Suprapubic skin (tissue), 4 donors: ENCODE results near the gene YTHDF2. TPM values are rescaled to one million over a fixed set of nuclear protein-coding genes. Genes with fewer than 3 reads are reported as not detected.

Experiments used
- DNase-seq, 2 donors: peaks; one replicate each; pipeline ENCODE4 v3.0.0-alpha.2; 2019; ENCODE audit warnings: low spot score in 2 of 2
- H3K27ac ChIP-seq: fragments of 200-600 bp; sonication (generic); one replicate; pipeline ENCODE4 v1.5.1; 2019
- H3K27me3 ChIP-seq: fragments of 200-600 bp; sonication (generic); one replicate; pipeline ENCODE4 v1.5.1; 2019
- H3K36me3 ChIP-seq: fragments of 200-600 bp; sonication (generic); one replicate; pipeline ENCODE4 v1.5.1; 2019
- H3K4me1 ChIP-seq: fragments of 200-600 bp; sonication (generic); one replicate; pipeline ENCODE4 v1.5.1; 2019
- H3K4me3 ChIP-seq: fragments of 200-600 bp; sonication (generic); one replicate; pipeline ENCODE4 v1.5.1; 2019; ENCODE audit warnings: mild to moderate bottlenecking
- H3K9me3 ChIP-seq: fragments of 200-600 bp; sonication (generic); one replicate; pipeline ENCODE4 v1.5.1; 2019
- EP300 ChIP-seq: sonication (generic); formaldehyde crosslinking; IDR thresholded peaks from one replicate; pipeline ENCODE4 v1.6.1; 2017; ENCODE audit warnings: antibody characterized with exemption
- POLR2A ChIP-seq, 2 donors: fragments of 450-650 bp; IDR thresholded peaks; one replicate each; pipeline ENCODE4 v1.6.1; 2017; ENCODE audit warnings: antibody characterized with exemption in 2 of 2, mild to moderate bottlenecking in 2 of 2, moderate library complexity in 2 of 2
- POLR2AphosphoS5 ChIP-seq, 3 donors: sonication (generic); formaldehyde crosslinking; IDR thresholded peaks; one replicate each; pipeline ENCODE4 v1.6.1; 2017; ENCODE audit warnings: antibody characterized with exemption in 3 of 3
- WGBS: methylation state at CpG from one replicate; pipeline ENCODE4 v1.1.5; 2018; 5-methylcytosine and 5-hydroxymethylcytosine counted together
- total RNA-seq, 4 donors: library from RNA; depleted of rRNA; stranded (reverse); fragments of >200 nt; gene quantifications; one replicate each; pipeline ENCODE4 v1.1.0, GENCODE V29; 2016
- TF ChIP-seq, protein P1 (sequence below), 2 donors: fragments of 200-600 bp in 1 of 2; fragments of 450-650 bp in 1 of 2; sonication (generic) in 1 of 2; IDR thresholded peaks; one replicate each; pipeline ENCODE4 v1.5.1; 2016 to 2019; ENCODE audit warnings: antibody characterized with exemption in 2 of 2, mild to moderate bottlenecking in 1 of 2, moderate library complexity in 1 of 2

The YTHDF2 gene
- total RNA-seq, 4 donors from 2014 or later, result 64.8 to 120 (median 84.9) TPM

GRCh38 chr1:28803051-28803450, 66.3 kb downstream of the YTHDF2 start:
- no peak overlapping the region for H3K27ac ChIP-seq
- DNase-seq, result no peak
- H3K4me3 ChIP-seq, result no peak overlapping the region
- H3K27me3 ChIP-seq, result peaks cover 5% of the 10 kb centered on the region
- H3K36me3 ChIP-seq, result no peaks in the 10 kb centered on the region
- H3K4me1 ChIP-seq, result no peaks in the 10 kb centered on the region
- TF ChIP-seq EP300 (no peak), POLR2A (IDR thresholded peaks at IDR 0.05) (no peak), POLR2AphosphoS5 (IDR thresholded peaks at IDR 0.05) (no peak)
- TF ChIP-seq, protein P1, sequence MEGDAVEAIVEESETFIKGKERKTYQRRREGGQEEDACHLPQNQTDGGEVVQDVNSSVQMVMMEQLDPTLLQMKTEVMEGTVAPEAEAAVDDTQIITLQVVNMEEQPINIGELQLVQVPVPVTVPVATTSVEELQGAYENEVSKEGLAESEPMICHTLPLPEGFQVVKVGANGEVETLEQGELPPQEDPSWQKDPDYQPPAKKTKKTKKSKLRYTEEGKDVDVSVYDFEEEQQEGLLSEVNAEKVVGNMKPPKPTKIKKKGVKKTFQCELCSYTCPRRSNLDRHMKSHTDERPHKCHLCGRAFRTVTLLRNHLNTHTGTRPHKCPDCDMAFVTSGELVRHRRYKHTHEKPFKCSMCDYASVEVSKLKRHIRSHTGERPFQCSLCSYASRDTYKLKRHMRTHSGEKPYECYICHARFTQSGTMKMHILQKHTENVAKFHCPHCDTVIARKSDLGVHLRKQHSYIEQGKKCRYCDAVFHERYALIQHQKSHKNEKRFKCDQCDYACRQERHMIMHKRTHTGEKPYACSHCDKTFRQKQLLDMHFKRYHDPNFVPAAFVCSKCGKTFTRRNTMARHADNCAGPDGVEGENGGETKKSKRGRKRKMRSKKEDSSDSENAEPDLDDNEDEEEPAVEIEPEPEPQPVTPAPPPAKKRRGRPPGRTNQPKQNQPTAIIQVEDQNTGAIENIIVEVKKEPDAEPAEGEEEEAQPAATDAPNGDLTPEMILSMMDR (IDR thresholded peaks at IDR 0.05), result no peak
- no peaks in the 10 kb centered on the region for H3K9me3 ChIP-seq
- WGBS, result 86% methylated on average over 5 of the region's 5 CpGs

GRCh38 chr1:28803662-28804061, 66.9 kb downstream of the YTHDF2 start:
- Histone ChIP-seq H3K4me3 (no peak overlapping the region), H3K36me3 (no peaks in the 10 kb centered on the region), H3K9me3 (no peaks in the 10 kb centered on the region), H3K4me1 (no peaks in the 10 kb centered on the region), H3K27ac (no peak overlapping the region), H3K27me3 (peaks cover 5% of the 10 kb centered on the region)
- TF ChIP-seq EP300 (no peak), POLR2A (IDR thresholded peaks at IDR 0.05) (no peak), POLR2AphosphoS5 (IDR thresholded peaks at IDR 0.05) (no peak)
- TF ChIP-seq, protein P1 (IDR thresholded peaks at IDR 0.05), result no peak
- no peak for DNase-seq
- 92% methylated on average over 3 of the region's 3 CpGs for WGBS

- no peaks in the 10 kb centered on the region for H3K4me1 ChIP-seq
- peaks cover 5% of the 10 kb centered on the region for H3K27me3 ChIP-seq
- H3K9me3 ChIP-seq, result no peaks in the 10 kb centered on the region
- no peak overlapping the region for H3K27ac ChIP-seq
- WGBS, result 65% methylated on average over 3 of the region's 3 CpGs
- DNase-seq, result no peak
- H3K36me3 ChIP-seq, result no peaks in the 10 kb centered on the region
- no peak for TF ChIP-seq EP300
- TF ChIP-seq, protein P1 (IDR thresholded peaks at IDR 0.05), result no peak
- no peak for TF ChIP-seq POLR2AphosphoS5 (IDR thresholded peaks at IDR 0.05)
- no peak for TF ChIP-seq POLR2A (IDR thresholded peaks at IDR 0.05)
- no peak overlapping the region for H3K4me3 ChIP-seq
Observed at GRCh38 chr1:28804071-28804470, 67.3 kb downstream of the YTHDF2 start.

DNA sequence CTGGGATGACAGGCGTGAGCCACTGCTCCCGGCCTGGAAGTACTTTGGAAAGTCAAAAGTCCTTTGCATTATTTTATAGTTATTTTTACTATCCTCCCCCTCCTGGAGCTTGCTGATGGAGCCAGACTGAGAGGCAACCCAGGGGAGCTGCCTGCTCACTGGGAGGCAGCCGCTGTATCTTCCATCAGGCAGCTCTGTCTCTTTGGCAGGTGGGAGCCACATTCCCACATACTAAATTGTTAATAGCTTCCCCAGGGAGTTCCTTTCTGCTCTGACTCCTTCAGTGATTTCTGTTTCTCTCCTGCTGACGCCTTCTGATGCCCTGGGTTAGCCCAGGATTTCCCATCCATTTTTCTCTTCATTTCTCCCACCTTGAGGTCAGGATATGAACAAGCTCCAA, 70.3 kb downstream of the YTHDF2 start:
- Histone ChIP-seq H3K36me3 (no peaks in the 10 kb centered on the region), H3K4me1 (no peaks in the 10 kb centered on the region), H3K4me3 (no peak overlapping the region), H3K27me3 (peaks cover 20% of the 10 kb centered on the region), H3K27ac (no peak overlapping the region), H3K9me3 (no peaks in the 10 kb centered on the region)
- TF ChIP-seq, protein P1 (IDR thresholded peaks at IDR 0.05), result no peak
- TF ChIP-seq EP300 (no peak), POLR2AphosphoS5 (IDR thresholded peaks at IDR 0.05) (no peak), POLR2A (IDR thresholded peaks at IDR 0.05) (no peak)
- no peak for DNase-seq
- WGBS, result 66% methylated on average over 4 of the region's 4 CpGs

- Histone ChIP-seq H3K4me1 (peaks cover 4% of the 10 kb centered on the region), H3K27me3 (peaks cover 30% of the 10 kb centered on the region), H3K4me3 (no peak overlapping the region), H3K36me3 (no peaks in the 10 kb centered on the region), H3K9me3 (no peaks in the 10 kb centered on the region), H3K27ac (no peak overlapping the region)
- WGBS, result 79% methylated on average over 4 of the region's 4 CpGs
- TF ChIP-seq POLR2A (IDR thresholded peaks at IDR 0.05), result no peak
- TF ChIP-seq EP300, result no peak
- TF ChIP-seq, protein P1 (IDR thresholded peaks at IDR 0.05), result no peak
- TF ChIP-seq POLR2AphosphoS5 (IDR thresholded peaks at IDR 0.05), result no peak
- no peak for DNase-seq
Observed at GRCh38 chr1:28807986-28808385, 71.2 kb downstream of the YTHDF2 start.
